Measurements from ENCODE around the gene ZNF70.

- no peak for TF ChIP-seq ZFX (IDR thresholded peaks at IDR 0.05; ENCODE audit: borderline replicate concordance)
- TF ChIP-seq, protein P1, sequence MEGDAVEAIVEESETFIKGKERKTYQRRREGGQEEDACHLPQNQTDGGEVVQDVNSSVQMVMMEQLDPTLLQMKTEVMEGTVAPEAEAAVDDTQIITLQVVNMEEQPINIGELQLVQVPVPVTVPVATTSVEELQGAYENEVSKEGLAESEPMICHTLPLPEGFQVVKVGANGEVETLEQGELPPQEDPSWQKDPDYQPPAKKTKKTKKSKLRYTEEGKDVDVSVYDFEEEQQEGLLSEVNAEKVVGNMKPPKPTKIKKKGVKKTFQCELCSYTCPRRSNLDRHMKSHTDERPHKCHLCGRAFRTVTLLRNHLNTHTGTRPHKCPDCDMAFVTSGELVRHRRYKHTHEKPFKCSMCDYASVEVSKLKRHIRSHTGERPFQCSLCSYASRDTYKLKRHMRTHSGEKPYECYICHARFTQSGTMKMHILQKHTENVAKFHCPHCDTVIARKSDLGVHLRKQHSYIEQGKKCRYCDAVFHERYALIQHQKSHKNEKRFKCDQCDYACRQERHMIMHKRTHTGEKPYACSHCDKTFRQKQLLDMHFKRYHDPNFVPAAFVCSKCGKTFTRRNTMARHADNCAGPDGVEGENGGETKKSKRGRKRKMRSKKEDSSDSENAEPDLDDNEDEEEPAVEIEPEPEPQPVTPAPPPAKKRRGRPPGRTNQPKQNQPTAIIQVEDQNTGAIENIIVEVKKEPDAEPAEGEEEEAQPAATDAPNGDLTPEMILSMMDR (IDR thresholded peaks at IDR 0.05), result no peak
These were observed 32.6 kb upstream of the ZNF70 start for GRCh38 chr22:23783265-23784150.

Measured in 22Rv1 (cell line).